Panc1 (cell line): ENCODE results near the gene TGFBRAP1.

Experiments used
- POLR2AphosphoS5 ChIP-seq: IDR thresholded peaks from 2 replicates; pipeline ENCODE4 v1.6.1; 2012; ENCODE audit warnings: mild to moderate bottlenecking, low read depth, low read length, moderate library complexity
- SIN3A ChIP-seq: IDR thresholded peaks from 2 replicates; pipeline ENCODE4 v1.6.1; 2012; ENCODE audit warnings: low read depth, mild to moderate bottlenecking, low read length, moderate library complexity, borderline replicate concordance; ENCODE audit not compliant: insufficient read depth
- TCF7L2 ChIP-seq: IDR thresholded peaks from 2 replicates; pipeline ENCODE4 v1.6.1; 2011; ENCODE audit warnings: mild to moderate bottlenecking, low read depth, low read length, inconsistent platforms
- TF ChIP-seq, protein P1 (sequence below): fragments of 450-650 bp; IDR thresholded peaks from 2 replicates; pipeline ENCODE4 v1.5.1; 2017; ENCODE audit warnings: mild to moderate bottlenecking
- TF ChIP-seq, protein P2 (sequence below), 2 experiments: IDR thresholded peaks; 2 replicates each; pipeline ENCODE4 v1.6.1; 2011 to 2012; ENCODE audit warnings: low read depth in 2 of 2, control low read depth in 1 of 2, low read length in 1 of 2, mild to moderate bottlenecking in 1 of 2, moderate library complexity in 1 of 2; ENCODE audit not compliant: insufficient read depth in 1 of 2

DNA sequence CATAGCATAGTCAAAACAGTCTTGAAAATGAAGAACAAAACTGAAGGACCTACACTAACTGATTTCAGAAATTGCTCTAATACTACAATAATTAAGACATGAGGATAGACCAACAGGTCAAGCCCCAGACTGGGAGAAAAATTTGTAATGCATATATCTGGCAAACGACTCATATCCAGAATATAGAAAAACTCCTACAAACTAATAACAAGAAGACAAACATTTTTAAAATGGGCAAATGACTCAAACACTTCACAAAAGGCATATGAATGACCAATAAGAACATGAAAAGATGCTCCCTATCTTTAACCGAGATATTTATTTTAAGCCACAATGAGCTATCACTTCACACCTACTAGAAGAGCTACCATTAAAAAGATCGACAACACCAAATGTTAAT lies 14.2 kb downstream of the TGFBRAP1 start:
- TF ChIP-seq POLR2AphosphoS5 = no peak
- TF ChIP-seq, protein P1, sequence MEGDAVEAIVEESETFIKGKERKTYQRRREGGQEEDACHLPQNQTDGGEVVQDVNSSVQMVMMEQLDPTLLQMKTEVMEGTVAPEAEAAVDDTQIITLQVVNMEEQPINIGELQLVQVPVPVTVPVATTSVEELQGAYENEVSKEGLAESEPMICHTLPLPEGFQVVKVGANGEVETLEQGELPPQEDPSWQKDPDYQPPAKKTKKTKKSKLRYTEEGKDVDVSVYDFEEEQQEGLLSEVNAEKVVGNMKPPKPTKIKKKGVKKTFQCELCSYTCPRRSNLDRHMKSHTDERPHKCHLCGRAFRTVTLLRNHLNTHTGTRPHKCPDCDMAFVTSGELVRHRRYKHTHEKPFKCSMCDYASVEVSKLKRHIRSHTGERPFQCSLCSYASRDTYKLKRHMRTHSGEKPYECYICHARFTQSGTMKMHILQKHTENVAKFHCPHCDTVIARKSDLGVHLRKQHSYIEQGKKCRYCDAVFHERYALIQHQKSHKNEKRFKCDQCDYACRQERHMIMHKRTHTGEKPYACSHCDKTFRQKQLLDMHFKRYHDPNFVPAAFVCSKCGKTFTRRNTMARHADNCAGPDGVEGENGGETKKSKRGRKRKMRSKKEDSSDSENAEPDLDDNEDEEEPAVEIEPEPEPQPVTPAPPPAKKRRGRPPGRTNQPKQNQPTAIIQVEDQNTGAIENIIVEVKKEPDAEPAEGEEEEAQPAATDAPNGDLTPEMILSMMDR = no peak
- TF ChIP-seq, protein P2, sequence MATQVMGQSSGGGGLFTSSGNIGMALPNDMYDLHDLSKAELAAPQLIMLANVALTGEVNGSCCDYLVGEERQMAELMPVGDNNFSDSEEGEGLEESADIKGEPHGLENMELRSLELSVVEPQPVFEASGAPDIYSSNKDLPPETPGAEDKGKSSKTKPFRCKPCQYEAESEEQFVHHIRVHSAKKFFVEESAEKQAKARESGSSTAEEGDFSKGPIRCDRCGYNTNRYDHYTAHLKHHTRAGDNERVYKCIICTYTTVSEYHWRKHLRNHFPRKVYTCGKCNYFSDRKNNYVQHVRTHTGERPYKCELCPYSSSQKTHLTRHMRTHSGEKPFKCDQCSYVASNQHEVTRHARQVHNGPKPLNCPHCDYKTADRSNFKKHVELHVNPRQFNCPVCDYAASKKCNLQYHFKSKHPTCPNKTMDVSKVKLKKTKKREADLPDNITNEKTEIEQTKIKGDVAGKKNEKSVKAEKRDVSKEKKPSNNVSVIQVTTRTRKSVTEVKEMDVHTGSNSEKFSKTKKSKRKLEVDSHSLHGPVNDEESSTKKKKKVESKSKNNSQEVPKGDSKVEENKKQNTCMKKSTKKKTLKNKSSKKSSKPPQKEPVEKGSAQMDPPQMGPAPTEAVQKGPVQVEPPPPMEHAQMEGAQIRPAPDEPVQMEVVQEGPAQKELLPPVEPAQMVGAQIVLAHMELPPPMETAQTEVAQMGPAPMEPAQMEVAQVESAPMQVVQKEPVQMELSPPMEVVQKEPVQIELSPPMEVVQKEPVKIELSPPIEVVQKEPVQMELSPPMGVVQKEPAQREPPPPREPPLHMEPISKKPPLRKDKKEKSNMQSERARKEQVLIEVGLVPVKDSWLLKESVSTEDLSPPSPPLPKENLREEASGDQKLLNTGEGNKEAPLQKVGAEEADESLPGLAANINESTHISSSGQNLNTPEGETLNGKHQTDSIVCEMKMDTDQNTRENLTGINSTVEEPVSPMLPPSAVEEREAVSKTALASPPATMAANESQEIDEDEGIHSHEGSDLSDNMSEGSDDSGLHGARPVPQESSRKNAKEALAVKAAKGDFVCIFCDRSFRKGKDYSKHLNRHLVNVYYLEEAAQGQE (IDR thresholded peaks at IDR 0.05; ENCODE audit: insufficient read depth in 1 of 2, low read depth in 2 of 2, low read length in 1 of 2) = no peak
- no peak for TF ChIP-seq TCF7L2
- TF ChIP-seq SIN3A = no peak
